RWPE2 (cell line): ENCODE measurements around the gene LRP1B.

Experiments used
- ATAC-seq: fragments of 200-7000 bp; cut with Tn5 transposase; 3 replicates; pipeline ENCODE4 v1.9.1; 2021; ENCODE audit warnings: low read depth
- DNase-seq: peaks from one replicate; pipeline ENCODE4 v3.0.0-alpha.2; 2020; ENCODE audit warnings: low spot score
- H3K27ac ChIP-seq: fragments of 450-650 bp; 2 replicates; pipeline ENCODE4 v1.5.1; 2017; ENCODE audit warnings: mild to moderate bottlenecking; ENCODE audit not compliant: poor library complexity, severe bottlenecking
- H3K27me3 ChIP-seq: fragments of 250-450 bp; sonication (Bioruptor Pico); 2 replicates; pipeline ENCODE4 v1.5.1; 2021; ENCODE audit warnings: mild to moderate bottlenecking, moderate library complexity; ENCODE audit not compliant: insufficient read depth, poor library complexity, severe bottlenecking
- H3K36me3 ChIP-seq: fragments of 250-450 bp; sonication (Bioruptor Pico); 2 replicates; pipeline ENCODE4 v1.5.1; 2020; ENCODE audit warnings: low read depth, mild to moderate bottlenecking, moderate library complexity
- H3K4me1 ChIP-seq: fragments of 250-450 bp; sonication (Bioruptor Pico); 2 replicates; pipeline ENCODE4 v1.5.1; 2021; ENCODE audit warnings: mild to moderate bottlenecking, moderate library complexity; ENCODE audit not compliant: insufficient read depth, poor library complexity, severe bottlenecking
- H3K4me3 ChIP-seq: fragments of 250-450 bp; sonication (Bioruptor Pico); 2 replicates; pipeline ENCODE4 v1.5.1; 2021; ENCODE audit warnings: mild to moderate bottlenecking, moderate library complexity; ENCODE audit not compliant: severe bottlenecking
- H3K9me3 ChIP-seq: fragments of 250-450 bp; sonication (Bioruptor Pico); 2 replicates; pipeline ENCODE4 v1.5.1; 2021; ENCODE audit warnings: mild to moderate bottlenecking, moderate library complexity; ENCODE audit not compliant: severe bottlenecking
- CTCF ChIP-seq: fragments of 450-650 bp; IDR thresholded peaks from one replicate; pipeline ENCODE4 v1.5.1; 2017; ENCODE audit warnings: mild to moderate bottlenecking, moderate library complexity; ENCODE audit not compliant: poor library complexity, severe bottlenecking

LRP1B gene

GRCh38 chr2:141103216-141103615 lies 1027.6 kb downstream of the LRP1B start:
- no peaks in the 10 kb centered on the region for H3K4me1 ChIP-seq
- DNase-seq = no peak

GRCh38 chr2:141079231-141079630 lies 1051.6 kb downstream of the LRP1B start:
- no peaks in the 10 kb centered on the region for H3K36me3 ChIP-seq
- no peak overlapping the region for H3K4me3 ChIP-seq
- H3K9me3 ChIP-seq = no peaks in the 10 kb centered on the region
- no peak for TF ChIP-seq CTCF
- DNase-seq (no peak), ATAC-seq (no peak)
- no peaks in the 10 kb centered on the region for H3K27me3 ChIP-seq
- no peak overlapping the region for H3K27ac ChIP-seq
- no peaks in the 10 kb centered on the region for H3K4me1 ChIP-seq

More at GRCh38 chr2:141103216-141103615, 1027.6 kb downstream of the LRP1B start:
- no peaks in the 10 kb centered on the region for H3K36me3 ChIP-seq
- TF ChIP-seq CTCF = no peak
- H3K4me3 ChIP-seq = no peak overlapping the region
- no peak overlapping the region for H3K27ac ChIP-seq
- no peak for ATAC-seq
- H3K27me3 ChIP-seq = no peaks in the 10 kb centered on the region
- H3K9me3 ChIP-seq = no peaks in the 10 kb centered on the region

GRCh38 chr2:141075753-141076152 lies 1055.1 kb downstream of the LRP1B start:
- no peak for TF ChIP-seq CTCF
- Histone ChIP-seq H3K27ac (no peak overlapping the region), H3K27me3 (no peaks in the 10 kb centered on the region), H3K4me3 (no peak overlapping the region), H3K9me3 (no peaks in the 10 kb centered on the region), H3K4me1 (no peaks in the 10 kb centered on the region), H3K36me3 (no peaks in the 10 kb centered on the region)
- DNase-seq (no peak), ATAC-seq (no peak)

GRCh38 chr2:141068053-141068682 lies 1062.6 kb downstream of the LRP1B start:
- Histone ChIP-seq H3K27ac (no peak overlapping the region), H3K4me1 (no peaks in the 10 kb centered on the region), H3K9me3 (no peaks in the 10 kb centered on the region), H3K27me3 (no peaks in the 10 kb centered on the region), H3K4me3 (no peak overlapping the region), H3K36me3 (no peaks in the 10 kb centered on the region)
- no peak for TF ChIP-seq CTCF
- DNase-seq (no peak), ATAC-seq (no peak)

- peaks cover 3% of the 10 kb centered on the region for H3K27me3 ChIP-seq
- H3K4me3 ChIP-seq = no peak overlapping the region
- H3K4me1 ChIP-seq = no peaks in the 10 kb centered on the region
- no peak for TF ChIP-seq CTCF
- no peaks in the 10 kb centered on the region for H3K36me3 ChIP-seq
- H3K27ac ChIP-seq = no peak overlapping the region
- ATAC-seq (no peak), DNase-seq (no peak)
- H3K9me3 ChIP-seq = no peaks in the 10 kb centered on the region
These were observed 1065.8 kb downstream of the LRP1B start for GRCh38 chr2:141065042-141065441.
